NCI-H1417 treated with DMSO at 0.1 percent for 48 hours (cell line): ENCODE results near the gene TMEM191C.
"Not testable (repeated sequence)": the region's sequence is repeated elsewhere in the genome, so short reads cannot be mapped to it uniquely, and the experiment has no call there.

Experiments used
- DNase-seq: peaks from one replicate; lab custom pipeline; 2025; lab: John Stamatoyannopoulos, UW

Gene TMEM191C

GRCh38 chr22:21473664-21474063, 6.5 kb downstream of the TMEM191C start:
- not testable (repeated sequence) for DNase-seq

DNA sequence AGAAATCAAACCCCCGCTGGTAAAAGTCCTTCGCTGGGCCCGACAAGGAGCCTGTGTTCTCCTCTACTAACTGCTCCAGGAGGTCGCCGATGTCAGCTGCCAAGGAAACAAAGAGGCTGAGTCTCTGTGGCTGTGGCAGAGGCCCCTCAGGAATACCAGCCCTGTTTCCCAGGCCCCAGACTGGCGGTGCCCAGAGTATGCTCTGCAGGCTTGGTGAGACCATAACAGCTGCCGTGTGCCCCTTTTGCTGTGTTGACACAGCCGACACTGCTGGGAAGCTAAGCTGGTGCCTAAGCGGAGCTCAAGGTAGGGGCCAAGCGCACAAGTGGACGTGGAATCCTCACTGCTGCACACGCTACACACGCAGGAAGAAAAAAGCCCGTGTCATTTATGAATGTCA, 16.9 kb downstream of the TMEM191C start:
- DNase-seq = not testable (repeated sequence)

DNA sequence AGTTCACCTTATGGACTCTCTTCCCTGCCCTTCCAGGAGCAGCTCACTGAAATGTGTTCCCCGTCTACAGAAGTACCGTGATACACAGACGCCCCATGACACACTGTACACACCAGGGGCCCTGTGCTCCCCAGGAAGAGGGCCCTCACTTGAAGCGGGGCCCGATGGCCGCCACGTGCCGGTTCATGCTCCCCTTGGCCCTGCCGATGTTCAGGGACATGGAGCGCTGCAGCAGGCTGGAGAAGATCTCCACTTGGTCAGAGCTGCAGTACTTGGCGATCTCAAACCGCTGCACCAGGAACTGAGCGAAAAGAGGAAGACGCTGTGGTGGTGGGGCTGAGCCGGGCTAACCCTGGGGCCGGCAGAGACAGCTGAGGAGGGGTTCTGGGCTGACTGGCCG, 20.5 kb downstream of the TMEM191C start:
- DNase-seq = not testable (repeated sequence)

DNA sequence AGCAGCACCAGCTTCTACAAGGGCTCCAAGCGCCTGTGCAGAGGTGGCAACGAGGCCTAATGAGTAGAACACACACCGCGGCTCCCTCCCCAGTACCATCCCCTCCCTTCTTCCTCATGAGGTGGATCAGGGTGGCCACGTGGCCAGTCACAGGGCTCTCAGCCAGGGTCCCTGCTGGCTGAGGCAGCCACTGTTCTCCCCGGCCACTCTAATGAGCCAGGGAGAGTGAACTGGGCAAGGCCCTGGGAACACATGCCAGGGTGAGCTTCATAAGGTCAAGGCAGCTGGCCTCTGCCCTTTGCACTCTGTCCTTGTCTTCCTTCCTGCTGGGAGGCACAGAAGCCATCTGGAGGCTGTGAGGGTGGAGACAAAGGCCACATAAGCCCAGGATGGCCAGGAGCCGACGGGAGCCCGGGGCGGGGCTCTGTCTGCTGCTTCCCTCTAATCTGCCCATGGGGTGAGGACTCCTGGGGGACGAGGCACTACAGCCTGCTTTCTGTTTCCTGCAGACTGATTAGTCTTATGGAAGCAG, 22.0 kb downstream of the TMEM191C start:
- DNase-seq = not testable (repeated sequence)

- DNase-seq = not testable (repeated sequence)
Observed at GRCh38 chr22:21490556-21490955, 23.4 kb downstream of the TMEM191C start.

DNA sequence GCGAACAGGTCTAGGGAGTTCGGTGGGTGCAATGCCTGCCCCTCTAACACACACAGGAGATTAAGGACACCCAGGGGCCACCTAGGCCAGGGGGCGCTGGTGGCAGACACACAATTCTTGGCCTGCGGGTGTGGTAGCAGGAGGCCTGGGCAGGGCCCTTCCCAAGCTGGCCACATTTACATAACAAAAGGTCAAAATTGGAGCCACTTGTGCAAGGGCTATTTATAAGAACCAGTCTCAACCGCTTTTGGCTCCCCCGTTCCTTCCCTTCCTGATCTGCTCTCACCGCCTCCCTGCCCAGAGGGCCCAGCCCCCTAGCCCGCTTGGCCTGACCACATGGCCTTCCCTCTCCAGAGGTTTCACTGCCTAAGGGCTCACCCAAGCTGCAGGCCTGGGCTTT, 25.1 kb downstream of the TMEM191C start:
- not testable (repeated sequence) for DNase-seq

GRCh38 chr22:21493789-21494782, 26.9 kb downstream of the TMEM191C start:
- DNase-seq = not testable (repeated sequence)

GRCh38 chr22:21497984-21498383, 30.8 kb downstream of the TMEM191C start:
- DNase-seq = not testable (repeated sequence)

- not testable (repeated sequence) for DNase-seq
Observed at GRCh38 chr22:21498489-21498888, 31.3 kb downstream of the TMEM191C start.

DNA sequence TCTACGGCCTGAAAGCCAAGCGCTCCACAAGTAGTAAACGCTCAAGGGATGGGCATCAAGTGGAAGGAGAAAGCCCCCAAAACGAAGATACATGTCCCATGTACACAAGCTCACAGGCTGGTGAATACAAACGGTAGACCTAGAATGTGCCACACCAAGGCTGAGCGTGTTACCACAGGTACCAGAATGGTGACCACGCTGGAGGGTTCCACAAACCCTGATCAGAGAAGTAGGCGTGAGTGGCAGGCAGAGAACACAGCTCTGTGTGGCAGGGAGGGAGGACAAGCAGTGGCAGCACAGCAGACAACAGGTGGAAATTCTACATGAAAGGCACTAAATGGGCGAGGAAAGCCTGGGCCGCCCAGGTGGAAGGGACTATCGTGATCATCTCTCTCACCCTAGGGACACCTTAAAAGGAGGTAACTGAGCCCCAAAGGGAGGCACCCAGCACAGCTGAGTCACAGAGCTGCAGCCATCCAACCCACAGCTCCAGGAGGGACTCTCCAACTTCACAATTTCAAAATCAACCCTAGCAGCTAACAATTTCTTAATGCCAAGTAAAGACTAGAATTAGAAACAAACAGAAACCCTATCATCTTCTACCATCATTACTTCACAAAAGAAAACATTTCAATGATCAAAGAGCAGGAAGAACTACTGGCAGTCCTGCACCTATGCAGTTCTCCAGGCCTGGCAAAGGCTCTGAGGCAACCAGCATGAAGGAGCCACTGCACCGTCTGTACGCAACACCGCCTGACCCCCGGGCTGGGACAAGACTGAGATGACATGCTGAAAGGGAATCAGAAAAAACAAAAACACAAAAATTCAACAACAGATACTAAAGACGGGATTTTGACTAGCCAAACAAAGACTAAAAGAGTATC, 32.7 kb downstream of the TMEM191C start:
- not testable (repeated sequence) for DNase-seq

- DNase-seq = not testable (repeated sequence)
Observed at GRCh38 chr22:21510397-21510796, 43.2 kb downstream of the TMEM191C start.

DNA sequence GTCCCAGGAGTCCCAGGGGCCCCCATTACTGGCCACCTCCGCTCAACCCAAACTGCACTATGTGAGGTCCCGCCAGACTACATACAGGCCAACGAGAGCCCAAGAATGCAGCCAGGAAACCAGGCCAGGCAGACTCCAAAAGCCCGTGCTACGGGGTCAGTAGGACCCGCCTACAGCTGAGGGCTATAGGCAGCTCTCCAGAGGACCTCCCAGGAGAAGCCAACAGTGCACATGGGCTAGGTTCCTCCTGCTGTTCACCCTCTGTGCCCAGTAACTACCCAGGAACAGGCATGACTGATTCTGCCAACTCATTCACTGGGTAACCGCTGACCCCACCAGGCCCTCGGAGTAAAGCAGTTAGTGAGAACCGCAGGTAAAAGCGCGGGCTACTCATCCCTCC, 44.8 kb downstream of the TMEM191C start:
- not testable (repeated sequence) for DNase-seq

DNA sequence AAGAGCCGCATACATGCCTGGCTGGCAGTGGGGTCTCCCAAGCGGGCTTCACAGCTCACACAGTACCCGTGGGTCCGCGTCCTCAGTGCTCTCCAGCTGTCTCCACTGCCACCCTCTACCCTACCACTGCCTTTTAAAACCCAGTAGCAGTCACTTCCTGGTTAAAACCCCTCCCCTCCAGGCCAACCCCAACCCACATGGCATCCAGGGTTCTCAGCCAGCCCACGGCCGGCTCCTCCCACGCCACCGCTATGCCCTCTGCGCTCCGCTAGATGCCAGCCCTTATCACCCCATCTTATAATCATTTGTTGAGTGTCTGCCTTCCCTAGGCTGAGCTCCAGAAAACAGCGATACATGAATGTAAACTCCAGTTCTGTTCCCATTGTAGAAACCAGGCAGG, 46.9 kb downstream of the TMEM191C start:
- DNase-seq = not testable (repeated sequence)

- DNase-seq = not testable (repeated sequence)
Observed at GRCh38 chr22:21515234-21515633, 48.0 kb downstream of the TMEM191C start.

DNA sequence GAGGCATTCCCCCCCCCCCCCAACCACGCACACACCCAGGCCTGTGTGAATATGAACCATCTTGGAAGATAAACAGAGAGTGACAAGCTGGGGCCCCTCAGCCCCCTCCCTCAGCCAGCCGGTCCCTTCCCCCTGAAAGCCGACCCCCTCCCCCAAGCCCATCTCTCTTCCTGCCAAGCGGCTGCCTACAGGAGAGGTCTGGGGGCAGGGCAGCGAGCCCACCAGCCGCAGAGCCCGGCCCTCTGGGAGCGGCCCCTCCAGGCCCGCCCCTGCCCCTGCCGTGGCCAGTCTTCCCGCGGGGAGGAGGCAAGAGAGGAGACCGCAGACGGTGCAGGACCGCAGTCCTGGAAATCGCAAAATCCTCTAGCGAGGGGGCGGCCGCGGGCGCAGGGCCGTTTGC, 49.3 kb downstream of the TMEM191C start:
- not testable (repeated sequence) for DNase-seq

GRCh38 chr22:21516970-21517764, 50.0 kb downstream of the TMEM191C start:
- DNase-seq = not testable (repeated sequence)
